SK-N-SH (cell line): ENCODE results near the gene CXCL3. TPM values are rescaled to one million over a fixed set of nuclear protein-coding genes. Genes with fewer than 3 reads are reported as not detected.
"Not testable (repeated sequence)": the region's sequence is repeated elsewhere in the genome, so short reads cannot be mapped to it uniquely, and the experiment has no call there.

Experiments
- CTCF ChIA-PET: fragments of 300-600, 350-600 bp; formaldehyde crosslinking; extraction: SDS; loops from one replicate; lab custom pipeline; 2021; lab: Yijun Ruan, JAX
- POLR2A ChIA-PET: fragments of 350-600 bp; sonication (Branson Sonifier 250); formaldehyde crosslinking; extraction: SDS; loops from one replicate; lab custom pipeline; 2020; ENCODE audit warnings: antibody characterized with exemption, inconsistent platforms; lab: Yijun Ruan, JAX
- DNase-seq: peaks from one replicate; pipeline ENCODE4 v3.0.0; 2012
- H2AFZ ChIP-seq: fragments of 200-600 bp; sonication (generic); 2 replicates; pipeline ENCODE4 v1.8.1; 2016; ENCODE audit warnings: antibody characterized with exemption, mild to moderate bottlenecking, low read depth
- H3F3A ChIP-seq: fragments of 200-600 bp; sonication (generic); replicated peaks from 2 replicates; pipeline ENCODE3; 2016; ENCODE audit warnings: antibody characterized with exemption, mild to moderate bottlenecking; ENCODE audit not compliant: insufficient read depth
- H3K27ac ChIP-seq, 2 experiments: fragments of 200-500 bp in 1 of 2; fragments of 200-600 bp in 1 of 2; sonication (Bioruptor generic) in 1 of 2; sonication (generic), shearing (Covaris generic) in 1 of 2; 2 replicates each; pipeline versions ENCODE4 v1.5.1 to v1.6.1; 2014 to 2016; ENCODE audit warnings: low read depth in 2 of 2, inconsistent platforms in 1 of 2, low read length in 1 of 2, mild to moderate bottlenecking in 1 of 2, mixed read lengths in 1 of 2
- H3K27me3 ChIP-seq: fragments of 200-600 bp; sonication (generic), shearing (Covaris generic); 2 replicates; pipeline ENCODE4 v1.6.1; 2016; ENCODE audit warnings: mixed run types; ENCODE audit not compliant: insufficient read depth
- H3K36me3 ChIP-seq, 2 experiments: fragments of 200-500 bp in 1 of 2; fragments of 200-600 bp in 1 of 2; sonication (Bioruptor generic) in 1 of 2; sonication (generic) in 1 of 2; replicated peaks in 1 of 2; 2 replicates each; pipeline versions ENCODE3 to v1.5.1; 2014 to 2016; ENCODE audit warnings: low read length in 1 of 2, mild to moderate bottlenecking in 1 of 2; ENCODE audit not compliant: insufficient read depth in 2 of 2, control insufficient read depth in 1 of 2
- H3K4me1 ChIP-seq, 2 experiments: fragments of 200-500 bp in 1 of 2; fragments of 200-600 bp in 1 of 2; sonication (Bioruptor generic) in 1 of 2; sonication (generic), shearing (Covaris generic) in 1 of 2; 2 replicates each; pipeline versions ENCODE4 v1.5.1 to v1.6.1; 2014 to 2016; ENCODE audit warnings: low read depth in 1 of 2, low read length in 1 of 2, mixed run types in 1 of 2; ENCODE audit not compliant: insufficient read depth in 2 of 2, control insufficient read depth in 1 of 2
- H3K4me2 ChIP-seq: fragments of 200-600 bp; sonication (generic), shearing (Covaris generic); 2 replicates; pipeline ENCODE4 v1.6.1; 2017; ENCODE audit warnings: mixed run types
- H3K4me3 ChIP-seq, 2 experiments: fragments of 200-500 bp in 1 of 2; fragments of 200-600 bp in 1 of 2; sonication (Bioruptor generic) in 1 of 2; sonication (generic), shearing (Covaris generic) in 1 of 2; 2 replicates each; pipeline versions ENCODE4 v1.5.1 to v1.8.1; 2014 to 2016; ENCODE audit warnings: low read depth in 2 of 2, inconsistent platforms in 1 of 2, low read length in 1 of 2, mild to moderate bottlenecking in 1 of 2, mixed read lengths in 1 of 2, moderate library complexity in 1 of 2
- H3K79me2 ChIP-seq: fragments of 200-600 bp; sonication (generic); 2 replicates; pipeline ENCODE4 v1.8.1; 2017; ENCODE audit warnings: mild to moderate bottlenecking; ENCODE audit not compliant: insufficient read depth
- H3K9ac ChIP-seq: fragments of 200-600 bp; sonication (generic); 2 replicates; pipeline ENCODE4 v1.6.1; 2017; ENCODE audit warnings: mixed run types
- H3K9me2 ChIP-seq: fragments of 200-600 bp; sonication (generic); 2 replicates; pipeline ENCODE4 v1.6.1; 2017; ENCODE audit warnings: mixed run types
- H3K9me3 ChIP-seq: fragments of 200-600 bp; sonication (generic); 2 replicates; pipeline ENCODE4 v1.6.1; 2017; ENCODE audit warnings: mixed run types, mild to moderate bottlenecking, moderate library complexity
- H4K20me1 ChIP-seq: fragments of 200-600 bp; sonication (generic); 2 replicates; pipeline ENCODE4 v1.6.1; 2017; ENCODE audit warnings: mild to moderate bottlenecking, mixed run types; ENCODE audit not compliant: insufficient read depth
- CTCF ChIP-seq: fragments of 200-600 bp; sonication (generic); IDR thresholded peaks from 2 replicates; pipeline ENCODE4 v1.6.1; 2017; ENCODE audit warnings: antibody characterized with exemption, mild to moderate bottlenecking, moderate library complexity
- ELF1 ChIP-seq: IDR thresholded peaks from 2 replicates; pipeline ENCODE4 v1.4.0; 2012
- FOSL2 ChIP-seq: IDR thresholded peaks from 2 replicates; pipeline ENCODE4 v1.4.0; 2012; ENCODE audit warnings: low read depth, mild to moderate bottlenecking, moderate library complexity, borderline replicate concordance
- GABPA ChIP-seq: IDR thresholded peaks from 2 replicates; pipeline ENCODE4 v1.4.0; 2012; ENCODE audit warnings: low read depth, mild to moderate bottlenecking
- IRF3 ChIP-seq: fragments of 150-350 bp; IDR thresholded peaks from 2 replicates; pipeline ENCODE4 v1.6.1; 2016; ENCODE audit warnings: mild to moderate bottlenecking, low read depth, low read length
- JUND ChIP-seq: IDR thresholded peaks from 2 replicates; pipeline ENCODE4 v1.4.0; 2012
- NRF1 ChIP-seq: IDR thresholded peaks from 2 replicates; pipeline ENCODE4 v1.6.1; 2012; ENCODE audit warnings: low read depth, mild to moderate bottlenecking, low read length
- POLR2AphosphoS5 ChIP-seq: IDR thresholded peaks from 2 replicates; pipeline ENCODE4 v1.6.1; 2012; ENCODE audit warnings: low read depth, low read length
- SMC3 ChIP-seq: IDR thresholded peaks from 2 replicates; pipeline ENCODE4 v1.6.1; 2012; ENCODE audit warnings: low read depth, low read length, improper control_type of control experiment
- TCF12 ChIP-seq: IDR thresholded peaks from 2 replicates; pipeline ENCODE4 v1.4.0; 2012
- WGBS: methylation state at CpG from one replicate; pipeline ENCODE4 v1.1.6; 2017; ENCODE audit warnings: low lambda C conversion rate; 5-methylcytosine and 5-hydroxymethylcytosine counted together
- polyA plus RNA-seq, 3 experiments: library from polyadenylated mRNA; depleted of rRNA; stranded (reverse); fragments of >200 nt; gene quantifications; 2 replicates each; pipeline ENCODE4 v1.2.3, GENCODE V29; 2012
- TF ChIP-seq, protein P1 (sequence below): fragments of 150-350 bp; IDR thresholded peaks from 2 replicates; pipeline ENCODE4 v1.6.1; 2017; ENCODE audit warnings: antibody characterized with exemption, low read length, low read depth, borderline replicate concordance
- TF ChIP-seq, protein P2 (sequence below): IDR thresholded peaks from 2 replicates; pipeline ENCODE4; 2012

The CXCL3 gene
- polyA plus RNA-seq, 1 of the 3 experiments (the other 2 are of a cell fraction) = 0.31 TPM

DNA sequence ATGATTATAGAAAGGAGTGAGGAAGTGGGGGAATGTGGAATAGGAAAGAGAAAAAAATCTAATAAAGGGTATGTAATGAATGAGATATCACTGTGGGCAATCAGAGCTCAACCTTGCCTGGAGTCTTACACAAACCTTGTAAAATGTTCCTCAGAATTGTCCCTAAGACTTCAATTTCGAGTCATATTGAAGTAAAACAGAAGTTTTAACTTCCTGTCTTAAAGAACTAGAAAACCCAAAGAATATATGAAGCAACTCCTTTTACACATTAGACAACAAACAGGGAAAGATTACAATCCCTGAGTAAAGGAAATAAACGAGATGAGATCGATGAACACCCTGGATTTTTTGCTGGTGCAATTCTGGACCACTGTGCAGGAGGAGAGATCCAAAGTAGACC is 42.5 kb upstream of the CXCL3 start:
- DNase-seq = no peak
- Histone ChIP-seq H3K9me2 (no peaks in the 10 kb centered on the region), H3K4me2 (no peak overlapping the region), H3K27me3 (peaks cover 5% of the 10 kb centered on the region; the same call in 1 of the 2 replicates), H3K79me2 (no peaks in the 10 kb centered on the region), H3K9me3 (no peaks in the 10 kb centered on the region), H3F3A (no peaks in the 10 kb centered on the region), H2AFZ (no peak overlapping the region), H3K4me3 (no peak overlapping the region), H4K20me1 (no peaks in the 10 kb centered on the region), H3K4me1 (no peaks in the 10 kb centered on the region), H3K9ac (no peak overlapping the region), H3K27ac (no peak overlapping the region), H3K36me3 (no peaks in the 10 kb centered on the region)
- ChIA-PET POLR2A (no interaction called here), CTCF (interaction anchor here (1.4 kb wide), 1 partner anchor 52 kb away, joined by 3 read pairs; no protein-coding TSS in a partner anchor)
- 6% methylated on average over 3 of the region's 3 CpGs for WGBS
- TF ChIP-seq IRF3 (no peak), GABPA (no peak), NRF1 (no peak), TCF12 (no peak), JUND (no peak), ELF1 (no peak), CTCF (no peak), SMC3 (no peak), FOSL2 (no peak), POLR2AphosphoS5 (no peak)
- TF ChIP-seq, protein P1, sequence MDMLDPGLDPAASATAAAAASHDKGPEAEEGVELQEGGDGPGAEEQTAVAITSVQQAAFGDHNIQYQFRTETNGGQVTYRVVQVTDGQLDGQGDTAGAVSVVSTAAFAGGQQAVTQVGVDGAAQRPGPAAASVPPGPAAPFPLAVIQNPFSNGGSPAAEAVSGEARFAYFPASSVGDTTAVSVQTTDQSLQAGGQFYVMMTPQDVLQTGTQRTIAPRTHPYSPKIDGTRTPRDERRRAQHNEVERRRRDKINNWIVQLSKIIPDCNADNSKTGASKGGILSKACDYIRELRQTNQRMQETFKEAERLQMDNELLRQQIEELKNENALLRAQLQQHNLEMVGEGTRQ = no peak
- TF ChIP-seq, protein P2, sequence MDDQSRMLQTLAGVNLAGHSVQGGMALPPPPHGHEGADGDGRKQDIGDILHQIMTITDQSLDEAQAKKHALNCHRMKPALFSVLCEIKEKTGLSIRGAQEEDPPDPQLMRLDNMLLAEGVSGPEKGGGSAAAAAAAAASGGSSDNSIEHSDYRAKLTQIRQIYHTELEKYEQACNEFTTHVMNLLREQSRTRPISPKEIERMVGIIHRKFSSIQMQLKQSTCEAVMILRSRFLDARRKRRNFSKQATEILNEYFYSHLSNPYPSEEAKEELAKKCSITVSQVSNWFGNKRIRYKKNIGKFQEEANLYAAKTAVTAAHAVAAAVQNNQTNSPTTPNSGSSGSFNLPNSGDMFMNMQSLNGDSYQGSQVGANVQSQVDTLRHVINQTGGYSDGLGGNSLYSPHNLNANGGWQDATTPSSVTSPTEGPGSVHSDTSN = no peak

- H3K4me2 ChIP-seq, H3K27ac ChIP-seq, H3K9me3 ChIP-seq, H3K4me3 ChIP-seq, H3F3A ChIP-seq, H3K79me2 ChIP-seq, H3K9ac ChIP-seq, DNase-seq, H4K20me1 ChIP-seq, POLR2A ChIA-PET, H2AFZ ChIP-seq, H3K36me3 ChIP-seq, H3K9me2 ChIP-seq, H3K4me1 ChIP-seq, H3K27me3 ChIP-seq: not testable (repeated sequence)
- 11% methylated on average over 2 of the region's 2 CpGs for WGBS
- CTCF ChIA-PET = interaction anchor here (1.4 kb wide), 1 partner anchor 53 kb away, joined by 3 read pairs; no protein-coding TSS in a partner anchor
Observed at GRCh38 chr4:74080351-74080750, 41.9 kb upstream of the CXCL3 start.

DNA sequence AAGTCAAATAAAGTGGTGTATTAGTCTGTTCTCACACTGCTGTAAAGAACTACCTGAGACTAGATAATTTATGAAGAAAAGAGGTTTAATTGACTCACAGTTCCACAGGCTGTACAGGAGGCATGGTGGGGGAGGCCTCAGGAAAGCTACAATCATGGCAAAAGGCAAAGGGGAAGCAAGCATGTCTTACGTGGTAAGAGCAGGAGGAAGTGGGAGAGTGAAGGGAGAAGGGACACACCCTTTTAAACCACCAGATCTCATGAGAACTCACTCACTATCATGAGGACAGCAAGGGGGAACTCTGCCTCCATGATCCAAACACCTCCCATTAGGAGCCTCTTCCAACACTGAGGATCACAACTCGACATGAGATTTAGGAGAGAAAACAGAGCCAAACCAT is 40.5 kb upstream of the CXCL3 start:
- CTCF ChIA-PET = not testable (repeated sequence)

More for the DNA sequence above, 40.5 kb upstream of the CXCL3 start:
- DNase-seq, H2AFZ ChIP-seq, H3K9me3 ChIP-seq, H3F3A ChIP-seq, H3K9ac ChIP-seq, H3K79me2 ChIP-seq, POLR2A ChIA-PET, H3K4me1 ChIP-seq, H3K4me3 ChIP-seq, H3K27ac ChIP-seq, H3K36me3 ChIP-seq, H4K20me1 ChIP-seq, H3K9me2 ChIP-seq, H3K4me2 ChIP-seq: not testable (repeated sequence)
- peaks cover 14% of the 10 kb centered on the region; the same call in 1 of the 2 replicates for H3K27me3 ChIP-seq
- 11% methylated on average over 2 of the region's 2 CpGs for WGBS
